ENCODE data around the gene DOCK4.

DOCK4 gene

GRCh38 chr7:112154690-112155089 lies 51.5 kb downstream of the DOCK4 start:
- ChIA-PET CTCF (interaction anchor here (1.3 kb wide), 1 partner anchor 9 kb away, joined by 4 read pairs; no protein-coding TSS in a partner anchor), POLR2A (no interaction called here)
- no peak for TF ChIP-seq CTCF (IDR thresholded peaks at IDR 0.05; ENCODE audit: control extremely low read depth, extremely low read depth, low read depth, missing control alignments)
- no peak for DNase-seq (ENCODE audit: extremely low spot score)

- CTCF ChIA-PET: interaction anchor here (0.6 to 1.0 kb wide), 2 partner anchors 22 to 69 kb away, joined by 3 read pairs; no protein-coding TSS in a partner anchor
These were observed 54.0 kb downstream of the DOCK4 start for GRCh38 chr7:112152186-112152585.

GRCh38 chr7:112150823-112151641 lies 55.2 kb downstream of the DOCK4 start:
- no peak for DNase-seq (ENCODE audit: extremely low spot score)
- CTCF ChIA-PET: interaction anchor here (1.0 to 1.4 kb wide), 2 partner anchors 11 to 71 kb away, joined by 3 to 5 read pairs; no protein-coding TSS in a partner anchor
- no peak for TF ChIP-seq CTCF (IDR thresholded peaks at IDR 0.05; ENCODE audit: control extremely low read depth, extremely low read depth, low read depth, missing control alignments)
- POLR2A ChIA-PET: no interaction called here

More at GRCh38 chr7:112152186-112152585, 54.0 kb downstream of the DOCK4 start:
- TF ChIP-seq CTCF (IDR thresholded peaks at IDR 0.05; ENCODE audit: control extremely low read depth, extremely low read depth, low read depth, missing control alignments): no peak
- POLR2A ChIA-PET: no interaction called here
- no peak for DNase-seq (ENCODE audit: extremely low spot score)

GRCh38 chr7:112149734-112150133 lies 56.5 kb downstream of the DOCK4 start:
- no peak for TF ChIP-seq CTCF (IDR thresholded peaks at IDR 0.05; ENCODE audit: control extremely low read depth, extremely low read depth, low read depth, missing control alignments)
- ChIA-PET CTCF (interaction anchor here (0.7 to 1.0 kb wide), 2 partner anchors 9 to 52 kb away, joined by 3 read pairs; no protein-coding TSS in a partner anchor), POLR2A (no interaction called here)
- no peak for DNase-seq (ENCODE audit: extremely low spot score)

- ChIA-PET CTCF (interaction anchor here (0.7 to 2.0 kb wide), 3 partner anchors 9 to 29 kb away, joined by 3 to 6 read pairs (median 6); no protein-coding TSS in a partner anchor), POLR2A (no interaction called here)
- TF ChIP-seq CTCF (IDR thresholded peaks at IDR 0.05; ENCODE audit: control extremely low read depth, extremely low read depth, low read depth, missing control alignments): no peak
- DNase-seq (ENCODE audit: extremely low spot score): no peak
These were observed 58.3 kb downstream of the DOCK4 start for GRCh38 chr7:112147793-112148361.

- DNase-seq (ENCODE audit: extremely low spot score): no peak
- ChIA-PET CTCF (interaction anchor here (1.2 to 1.6 kb wide), 2 partner anchors 9 to 12 kb away, joined by 3 to 4 read pairs; no protein-coding TSS in a partner anchor), POLR2A (no interaction called here)
- no peak for TF ChIP-seq CTCF (IDR thresholded peaks at IDR 0.05; ENCODE audit: control extremely low read depth, extremely low read depth, low read depth, missing control alignments)
These were observed 61.0 kb downstream of the DOCK4 start for GRCh38 chr7:112145206-112145605.

Measured in GM10248 (cell line).